Right kidney (tissue), 1 donor: ENCODE measurements around the gene NDUFAB1.
"Not testable (repeated sequence)": the region's sequence is repeated elsewhere in the genome, so short reads cannot be mapped to it uniquely, and the experiment has no call there.

ENCODE experiments used
- DNase-seq: peaks from one replicate; pipeline ENCODE4 v3.0.0-alpha.2; 2016

NDUFAB1 gene

GRCh38 chr16:23556881-23557778, 39.0 kb downstream of the NDUFAB1 start, which contains the start of the genes EARS2 and UBFD1:
EARS2 (minus strand) TSS chr16:23557350; CDS start chr16:23557343, 7 bp downstream.
UBFD1 (plus strand) TSS chr16:23557727; CDS start chr16:23557743, 16 bp downstream.
- peak; percentile 99 for DNase-seq

- DNase-seq: no peak
Observed at GRCh38 chr16:23554536-23554935, 41.6 kb downstream of the NDUFAB1 start.

- no peak for DNase-seq
Observed at GRCh38 chr16:23552161-23552560, 44.0 kb downstream of the NDUFAB1 start.

- no peak for DNase-seq
Observed at GRCh38 chr16:23549938-23550337, 46.2 kb downstream of the NDUFAB1 start.

- no peak for DNase-seq
Observed at GRCh38 chr16:23544436-23544835, 51.7 kb downstream of the NDUFAB1 start.

- not testable (repeated sequence) for DNase-seq
Observed at GRCh38 chr16:23540817-23541178, 55.3 kb downstream of the NDUFAB1 start.

GRCh38 chr16:23539984-23540816, 55.9 kb downstream of the NDUFAB1 start:
- no peak for DNase-seq

GRCh38 chr16:23538919-23539278, 57.2 kb downstream of the NDUFAB1 start:
- no peak for DNase-seq

- no peak for DNase-seq
Observed at GRCh38 chr16:23537390-23537789, 58.7 kb downstream of the NDUFAB1 start.

- DNase-seq: no peak
Observed at GRCh38 chr16:23535901-23536300, 60.2 kb downstream of the NDUFAB1 start.

GRCh38 chr16:23534868-23535860, 61.0 kb downstream of the NDUFAB1 start:
- no peak for DNase-seq

GRCh38 chr16:23532448-23532847, 63.7 kb downstream of the NDUFAB1 start:
- no peak for DNase-seq
